RWPE2 (cell line): ENCODE data around the gene SAA1.
A peak's percentile ranks its signal among the peaks of the same experiment; 100 is the strongest.
"Not testable (repeated sequence)": the region's sequence is repeated elsewhere in the genome, so short reads cannot be mapped to it uniquely, and the experiment has no call there.

ENCODE experiments used
- ATAC-seq: fragments of 200-7000 bp; cut with Tn5 transposase; 3 replicates; pipeline ENCODE4 v1.9.1; 2021; ENCODE audit warnings: low read depth
- DNase-seq: peaks from one replicate; pipeline ENCODE4 v3.0.0-alpha.2; 2020; ENCODE audit warnings: low spot score
- H3K27ac ChIP-seq: fragments of 450-650 bp; 2 replicates; pipeline ENCODE4 v1.5.1; 2017; ENCODE audit warnings: mild to moderate bottlenecking; ENCODE audit not compliant: poor library complexity, severe bottlenecking
- H3K27me3 ChIP-seq: fragments of 250-450 bp; sonication (Bioruptor Pico); 2 replicates; pipeline ENCODE4 v1.5.1; 2021; ENCODE audit warnings: mild to moderate bottlenecking, moderate library complexity; ENCODE audit not compliant: insufficient read depth, poor library complexity, severe bottlenecking
- H3K36me3 ChIP-seq: fragments of 250-450 bp; sonication (Bioruptor Pico); 2 replicates; pipeline ENCODE4 v1.5.1; 2020; ENCODE audit warnings: low read depth, mild to moderate bottlenecking, moderate library complexity
- H3K4me1 ChIP-seq: fragments of 250-450 bp; sonication (Bioruptor Pico); 2 replicates; pipeline ENCODE4 v1.5.1; 2021; ENCODE audit warnings: mild to moderate bottlenecking, moderate library complexity; ENCODE audit not compliant: insufficient read depth, poor library complexity, severe bottlenecking
- H3K4me3 ChIP-seq: fragments of 250-450 bp; sonication (Bioruptor Pico); 2 replicates; pipeline ENCODE4 v1.5.1; 2021; ENCODE audit warnings: mild to moderate bottlenecking, moderate library complexity; ENCODE audit not compliant: severe bottlenecking
- H3K9me3 ChIP-seq: fragments of 250-450 bp; sonication (Bioruptor Pico); 2 replicates; pipeline ENCODE4 v1.5.1; 2021; ENCODE audit warnings: mild to moderate bottlenecking, moderate library complexity; ENCODE audit not compliant: severe bottlenecking
- TF ChIP-seq, protein P1 (sequence below): fragments of 450-650 bp; IDR thresholded peaks from one replicate; pipeline ENCODE4 v1.5.1; 2017; ENCODE audit warnings: mild to moderate bottlenecking, moderate library complexity; ENCODE audit not compliant: poor library complexity, severe bottlenecking

SAA1 gene

GRCh38 chr11:18261721-18262120 lies 4.3 kb upstream of the SAA1 start:
- Histone ChIP-seq H3K9me3 (no peaks in the 10 kb centered on the region), H3K4me1 (peaks cover 6% of the 10 kb centered on the region), H3K27me3 (no peaks in the 10 kb centered on the region), H3K4me3 (no peak overlapping the region), H3K36me3 (no peaks in the 10 kb centered on the region), H3K27ac (no peak overlapping the region)
- no peak for ATAC-seq
- TF ChIP-seq, protein P1, sequence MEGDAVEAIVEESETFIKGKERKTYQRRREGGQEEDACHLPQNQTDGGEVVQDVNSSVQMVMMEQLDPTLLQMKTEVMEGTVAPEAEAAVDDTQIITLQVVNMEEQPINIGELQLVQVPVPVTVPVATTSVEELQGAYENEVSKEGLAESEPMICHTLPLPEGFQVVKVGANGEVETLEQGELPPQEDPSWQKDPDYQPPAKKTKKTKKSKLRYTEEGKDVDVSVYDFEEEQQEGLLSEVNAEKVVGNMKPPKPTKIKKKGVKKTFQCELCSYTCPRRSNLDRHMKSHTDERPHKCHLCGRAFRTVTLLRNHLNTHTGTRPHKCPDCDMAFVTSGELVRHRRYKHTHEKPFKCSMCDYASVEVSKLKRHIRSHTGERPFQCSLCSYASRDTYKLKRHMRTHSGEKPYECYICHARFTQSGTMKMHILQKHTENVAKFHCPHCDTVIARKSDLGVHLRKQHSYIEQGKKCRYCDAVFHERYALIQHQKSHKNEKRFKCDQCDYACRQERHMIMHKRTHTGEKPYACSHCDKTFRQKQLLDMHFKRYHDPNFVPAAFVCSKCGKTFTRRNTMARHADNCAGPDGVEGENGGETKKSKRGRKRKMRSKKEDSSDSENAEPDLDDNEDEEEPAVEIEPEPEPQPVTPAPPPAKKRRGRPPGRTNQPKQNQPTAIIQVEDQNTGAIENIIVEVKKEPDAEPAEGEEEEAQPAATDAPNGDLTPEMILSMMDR: no peak
- DNase-seq: no peak

DNA sequence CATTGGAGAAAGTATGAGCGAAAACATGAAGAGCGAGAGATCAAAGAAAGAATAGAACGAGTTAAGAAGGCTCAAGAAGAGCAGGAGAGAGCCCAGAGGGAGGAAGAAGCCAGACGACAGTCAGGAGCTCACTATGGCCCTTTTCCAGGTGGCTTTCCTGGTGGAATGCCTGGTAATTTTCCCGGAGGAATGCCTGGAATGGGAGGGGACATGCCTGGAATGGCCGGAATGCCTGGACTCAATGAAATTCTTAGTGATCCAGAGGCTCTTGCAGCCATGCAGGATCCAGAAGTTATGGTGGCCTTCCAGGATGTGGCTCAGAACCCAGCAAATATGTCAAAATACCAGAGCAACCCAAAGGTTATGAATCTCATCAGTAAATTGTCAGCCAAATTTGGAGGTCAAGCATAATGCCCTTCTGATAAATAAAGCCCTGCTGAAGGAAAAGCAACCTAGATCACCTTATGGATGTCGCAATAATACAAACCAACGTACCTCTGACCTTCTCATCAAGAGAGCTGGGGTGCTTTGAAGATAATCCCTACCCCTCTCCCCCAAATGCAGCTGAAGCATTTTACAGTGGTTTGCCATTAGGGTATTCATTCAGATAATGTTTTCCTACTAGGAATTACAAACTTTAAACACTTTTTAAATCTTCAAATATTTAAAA lies 3.2 kb upstream of the SAA1 start:
- not testable (repeated sequence) for H3K36me3 ChIP-seq, DNase-seq, H3K9me3 ChIP-seq, ATAC-seq, H3K27me3 ChIP-seq, H3K27ac ChIP-seq, H3K4me3 ChIP-seq, H3K4me1 ChIP-seq

- Histone ChIP-seq H3K4me3 (no peak overlapping the region), H3K27me3 (no peaks in the 10 kb centered on the region), H3K4me1 (peaks cover 6% of the 10 kb centered on the region), H3K9me3 (no peaks in the 10 kb centered on the region), H3K27ac (no peak overlapping the region), H3K36me3 (no peaks in the 10 kb centered on the region)
- ATAC-seq: no peak
- TF ChIP-seq, protein P1: no peak
- DNase-seq: no peak
Observed at GRCh38 chr11:18264035-18264434, 2.0 kb upstream of the SAA1 start.

DNA sequence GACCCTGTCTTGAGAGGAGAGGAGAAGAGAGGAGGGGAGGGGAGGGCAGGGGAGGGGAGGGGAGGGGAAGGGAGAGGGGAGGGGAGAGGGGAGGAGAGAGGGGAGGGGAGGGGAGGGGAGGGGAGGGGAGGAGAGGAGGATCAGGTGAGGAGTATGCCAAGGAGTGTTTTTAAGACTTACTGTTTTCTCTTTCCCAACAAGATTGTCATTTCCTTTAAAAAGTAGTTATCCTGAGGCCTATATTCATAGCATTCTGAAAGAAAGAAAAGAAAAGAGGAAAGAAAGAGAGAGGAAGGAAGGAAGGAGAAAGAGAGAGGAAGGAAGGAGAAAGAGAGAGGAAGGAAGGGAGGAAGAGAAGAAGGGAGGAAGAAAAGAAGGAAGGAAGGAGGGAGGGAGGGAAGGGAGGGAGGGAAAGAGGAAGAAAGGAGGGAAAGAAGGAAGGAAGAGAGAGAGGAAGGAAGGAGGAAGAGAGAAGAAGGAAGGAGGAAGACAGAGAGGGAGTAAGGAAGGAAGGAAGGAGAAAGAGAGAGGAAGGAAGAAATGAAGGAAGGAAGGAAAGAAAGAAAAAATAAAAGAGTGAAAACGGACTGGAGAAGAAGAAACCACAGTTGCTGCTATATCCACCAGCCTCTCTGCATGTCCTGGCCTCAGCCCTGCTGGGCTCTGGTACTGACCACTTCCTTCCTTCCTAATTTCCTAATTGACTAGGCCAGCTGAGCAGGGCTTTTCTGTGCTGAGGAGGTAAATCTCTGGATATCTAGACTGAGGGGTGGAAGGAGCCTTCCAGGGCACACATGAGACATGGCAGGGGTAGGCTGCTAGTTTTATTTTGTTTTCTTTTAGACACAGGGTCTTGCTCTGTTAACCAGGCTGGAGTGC lies 1.1 kb upstream of the SAA1 start:
- Histone ChIP-seq H3K27ac (no peak overlapping the region), H3K4me3 (no peak overlapping the region), H3K9me3 (no peaks in the 10 kb centered on the region), H3K4me1 (peaks cover 6% of the 10 kb centered on the region), H3K27me3 (no peaks in the 10 kb centered on the region), H3K36me3 (no peaks in the 10 kb centered on the region)
- TF ChIP-seq, protein P1: no peak
- ATAC-seq (no peak), DNase-seq (no peak)

GRCh38 chr11:18267335-18268133 lies 1.5 kb downstream of the SAA1 start:
- not testable (repeated sequence) for H3K27ac ChIP-seq

GRCh38 chr11:18269252-18269651 lies 3.2 kb downstream of the SAA1 start:
- H3K36me3 ChIP-seq, H3K27ac ChIP-seq, DNase-seq, H3K9me3 ChIP-seq, H3K4me1 ChIP-seq, ATAC-seq, H3K27me3 ChIP-seq, H3K4me3 ChIP-seq: not testable (repeated sequence)

More at GRCh38 chr11:18267335-18268133, 1.5 kb downstream of the SAA1 start:
- H3K4me3 ChIP-seq, DNase-seq, H3K27me3 ChIP-seq, H3K9me3 ChIP-seq, H3K4me1 ChIP-seq, H3K36me3 ChIP-seq: not testable (repeated sequence)
- ATAC-seq: peak; percentile 67
